HCT116 (cell line): ENCODE measurements around the gene GALNT18. TPM values are rescaled to one million over a fixed set of nuclear protein-coding genes. Genes with fewer than 3 reads are reported as not detected.

Experiments
- ATAC-seq: fragments of 200-7000 bp; cut with Tn5 transposase; 2 replicates; pipeline ENCODE4 v1.9.1; 2020; ENCODE audit warnings: mild to moderate bottlenecking, moderate library complexity
- BruUV-seq: library from RNA; stranded (reverse); fragments of 400-500 nt; replicated peaks from 2 replicates; lab custom pipeline; 2021; lab: Mats Ljungman, UMichigan
- CTCF ChIA-PET: fragments of 300-600 bp; sonication (Branson Sonifier 250); formaldehyde crosslinking; loops from one replicate; lab custom pipeline; 2021; ENCODE audit warnings: antibody characterized with exemption; lab: Charles Lee
- POLR2A ChIA-PET: fragments of 300-600, 350-600 bp; sonication (Branson Sonifier 250); formaldehyde crosslinking; loops from one replicate; lab custom pipeline; 2021; ENCODE audit warnings: antibody characterized with exemption; lab: Charles Lee
- RAD21 ChIA-PET, 2 experiments: fragments of 300-600 bp; sonication (Branson Sonifier 250); formaldehyde crosslinking; loops; one replicate each; lab custom pipeline; 2023; ENCODE audit warnings: low total read pairs in 2 of 2; ENCODE audit not compliant: uncharacterized antibody in 2 of 2, unreplicated experiment in 2 of 2, low non-redundant PET in 1 of 2; lab: Charles Lee
- DNase-seq: peaks from one replicate; pipeline ENCODE4 v3.0.0-alpha.2; 2010; ENCODE audit warnings: low read depth, low spot score
- H2AFZ ChIP-seq: fragments of 200-600 bp; shearing (Covaris generic), sonication (generic); 2 replicates; pipeline ENCODE4 v1.6.1; 2017; ENCODE audit warnings: low read depth, mixed run types, mixed read lengths, antibody characterized with exemption, low read length; ENCODE audit not compliant: poor library complexity, severe bottlenecking
- H3K27ac ChIP-seq: 2 replicates; pipeline ENCODE4 v1.5.1; 2012; ENCODE audit warnings: low read depth, low read length
- H3K27me3 ChIP-seq: fragments of 200-600 bp; sonication (generic); 2 replicates; pipeline ENCODE4 v1.6.1; 2016; ENCODE audit warnings: mixed run types, low read length, mixed read lengths; ENCODE audit not compliant: insufficient read depth
- H3K36me3 ChIP-seq, 2 experiments: fragments of 200-500 bp in 1 of 2; fragments of 200-600 bp in 1 of 2; sonication (Bioruptor generic) in 1 of 2; sonication (generic) in 1 of 2; 2 replicates each; pipeline versions ENCODE4 v1.5.1 to v1.6.1; 2014 to 2016; ENCODE audit warnings: low read length in 2 of 2, inconsistent platforms in 1 of 2, mixed read lengths in 1 of 2, mixed run types in 1 of 2; ENCODE audit not compliant: insufficient read depth in 2 of 2, control insufficient read depth in 1 of 2
- H3K4me1 ChIP-seq, 2 experiments: fragments of 200-600 bp in 1 of 2; sonication (generic) in 1 of 2; 2 replicates each; pipeline versions ENCODE4 v1.5.1 to v1.6.1; 2012 to 2017; ENCODE audit warnings: low read length in 2 of 2, inconsistent platforms in 1 of 2, mild to moderate bottlenecking in 1 of 2, mixed read lengths in 1 of 2, mixed run types in 1 of 2, moderate library complexity in 1 of 2; ENCODE audit not compliant: insufficient read depth in 2 of 2, control insufficient read depth in 1 of 2
- H3K4me2 ChIP-seq: fragments of 200-600 bp; sonication (generic); 2 replicates; pipeline ENCODE4 v1.6.1; 2017; ENCODE audit warnings: mixed run types, low read length, mixed read lengths
- H3K4me3 ChIP-seq, 2 experiments: fragments of 200-600 bp in 1 of 2; sonication (generic) in 1 of 2; replicated peaks in 1 of 2; 2 replicates each; pipeline ENCODE4 v1.5.1; 2011 to 2016; ENCODE audit warnings: low read length in 2 of 2, control low read depth in 1 of 2, low read depth in 1 of 2, mild to moderate bottlenecking in 1 of 2, mixed read lengths in 1 of 2, mixed run types in 1 of 2
- H3K79me2 ChIP-seq: fragments of 200-600 bp; sonication (generic); 2 replicates; pipeline ENCODE4 v1.6.1; 2017; ENCODE audit warnings: mild to moderate bottlenecking, mixed run types, low read length, moderate library complexity, mixed read lengths; ENCODE audit not compliant: insufficient read depth
- H3K9ac ChIP-seq: fragments of 200-600 bp; sonication (generic); 2 replicates; pipeline ENCODE4 v1.6.1; 2016; ENCODE audit warnings: low read length, mixed read lengths
- H3K9me2 ChIP-seq: fragments of 200-600 bp; sonication (generic), shearing (Covaris generic); 2 replicates; pipeline ENCODE4 v1.6.1; 2017; ENCODE audit warnings: mixed run types, mild to moderate bottlenecking, moderate library complexity; ENCODE audit not compliant: insufficient read depth
- H3K9me3 ChIP-seq, 2 experiments: fragments of 200-500 bp in 1 of 2; fragments of 200-600 bp in 1 of 2; sonication (Bioruptor generic) in 1 of 2; sonication (generic) in 1 of 2; 2 replicates each; pipeline ENCODE4 v1.6.1; 2014 to 2017; ENCODE audit warnings: low read length in 2 of 2, mixed read lengths in 2 of 2, inconsistent platforms in 1 of 2, low read depth in 1 of 2, mild to moderate bottlenecking in 1 of 2, mixed run types in 1 of 2, moderate library complexity in 1 of 2; ENCODE audit not compliant: control insufficient read depth in 1 of 2, insufficient read depth in 1 of 2
- H4K20me1 ChIP-seq: fragments of 200-600 bp; sonication (generic), shearing (Covaris generic); 2 replicates; pipeline ENCODE4 v1.6.1; 2017; ENCODE audit warnings: mixed run types, mild to moderate bottlenecking, moderate library complexity; ENCODE audit not compliant: insufficient read depth
- CEBPB ChIP-seq: IDR thresholded peaks from 2 replicates; pipeline ENCODE4 v1.6.1; 2012; ENCODE audit warnings: low read depth
- EGR1 ChIP-seq: IDR thresholded peaks from 2 replicates; pipeline ENCODE4 v1.6.1; 2012; ENCODE audit warnings: low read depth
- ELF1 ChIP-seq: IDR thresholded peaks from 2 replicates; pipeline ENCODE4 v1.6.1; 2012; ENCODE audit warnings: low read depth, borderline replicate concordance
- FOSL1 ChIP-seq: IDR thresholded peaks from 2 replicates; pipeline ENCODE4 v1.6.1; 2012; ENCODE audit warnings: low read depth
- MAX ChIP-seq: IDR thresholded peaks from 2 replicates; pipeline ENCODE4 v1.6.1; 2012
- REST ChIP-seq: IDR thresholded peaks from 2 replicates; pipeline ENCODE4 v1.6.1; 2012; ENCODE audit warnings: low read depth
- SIN3A ChIP-seq: IDR thresholded peaks from 2 replicates; pipeline ENCODE4 v1.6.1; 2012; ENCODE audit warnings: low read depth
- SP1 ChIP-seq: IDR thresholded peaks from 2 replicates; pipeline ENCODE4 v1.6.1; 2012; ENCODE audit warnings: low read depth
- YY1 ChIP-seq: IDR thresholded peaks from 2 replicates; pipeline ENCODE4 v1.6.1; 2011; ENCODE audit warnings: low read length, low read depth, moderate library complexity, mild to moderate bottlenecking; ENCODE audit not compliant: insufficient replicate concordance; ENCODE audit errors: extremely low read depth
- ZBTB33 ChIP-seq: IDR thresholded peaks from 2 replicates; pipeline ENCODE4 v1.6.1; 2011; ENCODE audit warnings: mild to moderate bottlenecking, low read length, moderate library complexity; ENCODE audit not compliant: insufficient replicate concordance; ENCODE audit errors: extremely low read depth
- ZFX ChIP-seq: fragments of 450-650 bp; IDR thresholded peaks from 2 replicates; pipeline ENCODE4 v1.6.1; 2017
- intact Hi-C: fragments of 100-400 bp; cut with micrococcal nuclease; formaldehyde crosslinking; loops from 2 replicates; pipeline ENCODE4 v1.10.0; 2022
- total RNA-seq: library from RNA; stranded (reverse); gene quantifications from one replicate; pipeline ENCODE4 v1.2.1, GENCODE V29; 2021; ENCODE audit not compliant: unreplicated experiment
- TF ChIP-seq, protein P1 (sequence below), 3 experiments: fragments of 200-600 bp in 1 of 3; sonication (generic) in 1 of 3; IDR thresholded peaks in 2 of 3; conservative IDR thresholded peaks in 1 of 3; 2 replicates each; pipeline ENCODE4 v1.5.1; 2012 to 2017; ENCODE audit warnings: low read depth in 2 of 3, low read length in 2 of 3, antibody characterized with exemption in 1 of 3, borderline replicate concordance in 1 of 3, control low read depth in 1 of 3, mild to moderate bottlenecking in 1 of 3, mixed read lengths in 1 of 3, mixed run types in 1 of 3, moderate library complexity in 1 of 3; ENCODE audit not compliant: insufficient read depth in 1 of 3

GALNT18 gene
- total RNA-seq, 1 experiment from 2014 or later = 19.9 TPM

- Histone ChIP-seq H3K27ac (no peak overlapping the region), H3K9ac (no peak overlapping the region), H3K9me3 (no peaks in the 10 kb centered on the region), H3K4me3 (no peak overlapping the region), H2AFZ (no peak overlapping the region), H4K20me1 (no peaks in the 10 kb centered on the region), H3K4me1 (peaks cover 18 to 27% of the 10 kb centered on the region in 2 experiments), H3K4me2 (no peak overlapping the region), H3K79me2 (peaks cover 69% of the 10 kb centered on the region), H3K9me2 (no peaks in the 10 kb centered on the region), H3K27me3 (no peaks in the 10 kb centered on the region), H3K36me3 (no peaks in the 10 kb centered on the region)
- no peak for TF ChIP-seq ZFX
- no peak for TF ChIP-seq ZBTB33
- no peak for TF ChIP-seq MAX
- TF ChIP-seq YY1 = no peak
- no peak for TF ChIP-seq SIN3A
- no peak for TF ChIP-seq CEBPB
- TF ChIP-seq, protein P1, sequence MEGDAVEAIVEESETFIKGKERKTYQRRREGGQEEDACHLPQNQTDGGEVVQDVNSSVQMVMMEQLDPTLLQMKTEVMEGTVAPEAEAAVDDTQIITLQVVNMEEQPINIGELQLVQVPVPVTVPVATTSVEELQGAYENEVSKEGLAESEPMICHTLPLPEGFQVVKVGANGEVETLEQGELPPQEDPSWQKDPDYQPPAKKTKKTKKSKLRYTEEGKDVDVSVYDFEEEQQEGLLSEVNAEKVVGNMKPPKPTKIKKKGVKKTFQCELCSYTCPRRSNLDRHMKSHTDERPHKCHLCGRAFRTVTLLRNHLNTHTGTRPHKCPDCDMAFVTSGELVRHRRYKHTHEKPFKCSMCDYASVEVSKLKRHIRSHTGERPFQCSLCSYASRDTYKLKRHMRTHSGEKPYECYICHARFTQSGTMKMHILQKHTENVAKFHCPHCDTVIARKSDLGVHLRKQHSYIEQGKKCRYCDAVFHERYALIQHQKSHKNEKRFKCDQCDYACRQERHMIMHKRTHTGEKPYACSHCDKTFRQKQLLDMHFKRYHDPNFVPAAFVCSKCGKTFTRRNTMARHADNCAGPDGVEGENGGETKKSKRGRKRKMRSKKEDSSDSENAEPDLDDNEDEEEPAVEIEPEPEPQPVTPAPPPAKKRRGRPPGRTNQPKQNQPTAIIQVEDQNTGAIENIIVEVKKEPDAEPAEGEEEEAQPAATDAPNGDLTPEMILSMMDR (IDR thresholded peaks at IDR 0.05 in 2 of 3, conservative IDR thresholded peaks at IDR 0.05 in 1 of 3; ENCODE audit: borderline replicate concordance in 1 of 3, insufficient read depth in 1 of 3, low read depth in 2 of 3, low read length in 2 of 3) = no peak
- TF ChIP-seq FOSL1 = no peak
- no peak for TF ChIP-seq REST
- TF ChIP-seq SP1 = no peak
- no peak for TF ChIP-seq ELF1
- no peak for TF ChIP-seq EGR1
- CTCF ChIA-PET = no interaction called here
- no TSS peak for BruUV-seq
- ATAC-seq (no peak), DNase-seq (no peak)
- RAD21 ChIA-PET = no interaction called here
- intact Hi-C loops = no loop called here
- POLR2A ChIA-PET = interaction anchor here (1.3 kb wide), 1 partner anchor 10 kb away, joined by 3 read pairs; the partner anchor contains the start of gene GALNT18
Observed at GRCh38 chr11:11612439-11612838, 9.4 kb downstream of the GALNT18 start.
